ENCODE measurements around the gene ARNT2. TPM values are rescaled to one million over a fixed set of nuclear protein-coding genes. Genes with fewer than 3 reads are reported as not detected.

The ARNT2 gene
- total RNA-seq, 1 experiment from 2014 or later = 7.0 TPM

GRCh38 chr15:80502782-80503181, 98.6 kb downstream of the ARNT2 start:
- CTCF ChIA-PET = no interaction called here

More at GRCh38 chr15:80502782-80503181, 98.6 kb downstream of the ARNT2 start:
- TF ChIP-seq IRF2 (CRISPR knock-in tag; IDR thresholded peaks at IDR 0.05; ENCODE audit: borderline replicate concordance, low read depth) (no peak), ZNF121 (CRISPR knock-in tag; IDR thresholded peaks at IDR 0.05) (no peak), USF1 (CRISPR knock-in tag; IDR thresholded peaks at IDR 0.05) (no peak), ZMAT4 (CRISPR knock-in tag; IDR thresholded peaks at IDR 0.05) (no peak), GABPB1 (CRISPR knock-in tag; IDR thresholded peaks at IDR 0.05) (no peak), JAZF1 (CRISPR knock-in tag; IDR thresholded peaks at IDR 0.05) (no peak), FOXJ3 (CRISPR knock-in tag; IDR thresholded peaks at IDR 0.05; ENCODE audit: borderline replicate concordance) (no peak), GRHL2 (CRISPR knock-in tag; IDR thresholded peaks at IDR 0.05; ENCODE audit: insufficient replicate concordance, severe bottlenecking) (no peak), ZNF425 (CRISPR knock-in tag; conservative IDR thresholded peaks at IDR 0.05) (no peak)
- TF ChIP-seq, protein P1, sequence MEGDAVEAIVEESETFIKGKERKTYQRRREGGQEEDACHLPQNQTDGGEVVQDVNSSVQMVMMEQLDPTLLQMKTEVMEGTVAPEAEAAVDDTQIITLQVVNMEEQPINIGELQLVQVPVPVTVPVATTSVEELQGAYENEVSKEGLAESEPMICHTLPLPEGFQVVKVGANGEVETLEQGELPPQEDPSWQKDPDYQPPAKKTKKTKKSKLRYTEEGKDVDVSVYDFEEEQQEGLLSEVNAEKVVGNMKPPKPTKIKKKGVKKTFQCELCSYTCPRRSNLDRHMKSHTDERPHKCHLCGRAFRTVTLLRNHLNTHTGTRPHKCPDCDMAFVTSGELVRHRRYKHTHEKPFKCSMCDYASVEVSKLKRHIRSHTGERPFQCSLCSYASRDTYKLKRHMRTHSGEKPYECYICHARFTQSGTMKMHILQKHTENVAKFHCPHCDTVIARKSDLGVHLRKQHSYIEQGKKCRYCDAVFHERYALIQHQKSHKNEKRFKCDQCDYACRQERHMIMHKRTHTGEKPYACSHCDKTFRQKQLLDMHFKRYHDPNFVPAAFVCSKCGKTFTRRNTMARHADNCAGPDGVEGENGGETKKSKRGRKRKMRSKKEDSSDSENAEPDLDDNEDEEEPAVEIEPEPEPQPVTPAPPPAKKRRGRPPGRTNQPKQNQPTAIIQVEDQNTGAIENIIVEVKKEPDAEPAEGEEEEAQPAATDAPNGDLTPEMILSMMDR (IDR thresholded peaks at IDR 0.05) = no peak
- TF ChIP-seq, protein P2, sequence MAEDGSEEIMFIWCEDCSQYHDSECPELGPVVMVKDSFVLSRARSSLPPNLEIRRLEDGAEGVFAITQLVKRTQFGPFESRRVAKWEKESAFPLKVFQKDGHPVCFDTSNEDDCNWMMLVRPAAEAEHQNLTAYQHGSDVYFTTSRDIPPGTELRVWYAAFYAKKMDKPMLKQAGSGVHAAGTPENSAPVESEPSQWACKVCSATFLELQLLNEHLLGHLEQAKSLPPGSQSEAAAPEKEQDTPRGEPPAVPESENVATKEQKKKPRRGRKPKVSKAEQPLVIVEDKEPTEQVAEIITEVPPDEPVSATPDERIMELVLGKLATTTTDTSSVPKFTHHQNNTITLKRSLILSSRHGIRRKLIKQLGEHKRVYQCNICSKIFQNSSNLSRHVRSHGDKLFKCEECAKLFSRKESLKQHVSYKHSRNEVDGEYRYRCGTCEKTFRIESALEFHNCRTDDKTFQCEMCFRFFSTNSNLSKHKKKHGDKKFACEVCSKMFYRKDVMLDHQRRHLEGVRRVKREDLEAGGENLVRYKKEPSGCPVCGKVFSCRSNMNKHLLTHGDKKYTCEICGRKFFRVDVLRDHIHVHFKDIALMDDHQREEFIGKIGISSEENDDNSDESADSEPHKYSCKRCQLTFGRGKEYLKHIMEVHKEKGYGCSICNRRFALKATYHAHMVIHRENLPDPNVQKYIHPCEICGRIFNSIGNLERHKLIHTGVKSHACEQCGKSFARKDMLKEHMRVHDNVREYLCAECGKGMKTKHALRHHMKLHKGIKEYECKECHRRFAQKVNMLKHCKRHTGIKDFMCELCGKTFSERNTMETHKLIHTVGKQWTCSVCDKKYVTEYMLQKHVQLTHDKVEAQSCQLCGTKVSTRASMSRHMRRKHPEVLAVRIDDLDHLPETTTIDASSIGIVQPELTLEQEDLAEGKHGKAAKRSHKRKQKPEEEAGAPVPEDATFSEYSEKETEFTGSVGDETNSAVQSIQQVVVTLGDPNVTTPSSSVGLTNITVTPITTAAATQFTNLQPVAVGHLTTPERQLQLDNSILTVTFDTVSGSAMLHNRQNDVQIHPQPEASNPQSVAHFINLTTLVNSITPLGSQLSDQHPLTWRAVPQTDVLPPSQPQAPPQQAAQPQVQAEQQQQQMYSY (CRISPR knock-in tag; IDR thresholded peaks at IDR 0.05) = no peak
- TF ChIP-seq, protein P3, sequence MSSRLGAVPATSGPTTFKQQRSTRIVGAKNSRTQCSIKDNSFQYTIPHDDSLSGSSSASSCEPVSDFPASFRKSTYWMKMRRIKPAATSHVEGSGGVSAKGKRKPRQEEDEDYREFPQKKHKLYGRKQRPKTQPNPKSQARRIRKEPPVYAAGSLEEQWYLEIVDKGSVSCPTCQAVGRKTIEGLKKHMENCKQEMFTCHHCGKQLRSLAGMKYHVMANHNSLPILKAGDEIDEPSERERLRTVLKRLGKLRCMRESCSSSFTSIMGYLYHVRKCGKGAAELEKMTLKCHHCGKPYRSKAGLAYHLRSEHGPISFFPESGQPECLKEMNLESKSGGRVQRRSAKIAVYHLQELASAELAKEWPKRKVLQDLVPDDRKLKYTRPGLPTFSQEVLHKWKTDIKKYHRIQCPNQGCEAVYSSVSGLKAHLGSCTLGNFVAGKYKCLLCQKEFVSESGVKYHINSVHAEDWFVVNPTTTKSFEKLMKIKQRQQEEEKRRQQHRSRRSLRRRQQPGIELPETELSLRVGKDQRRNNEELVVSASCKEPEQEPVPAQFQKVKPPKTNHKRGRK (CRISPR knock-in tag; IDR thresholded peaks at IDR 0.05; ENCODE audit: borderline replicate concordance) = no peak
- peaks cover 4% of the 10 kb centered on the region for H3K9me3 Mint-ChIP-seq
- H3K4me3 Mint-ChIP-seq = no peak overlapping the region
- no peaks in the 10 kb centered on the region for H3K4me1 Mint-ChIP-seq
- H3K27ac Mint-ChIP-seq = no peak overlapping the region
- no peak for ATAC-seq
- DNase-seq (ENCODE audit: low spot score) = no peak
- H3K27me3 Mint-ChIP-seq (ENCODE audit: low read depth) = no peaks in the 10 kb centered on the region
- no peaks in the 10 kb centered on the region for H3K36me3 Mint-ChIP-seq
- POLR2A ChIA-PET = no interaction called here
